HG03469 (cell line): ENCODE results near the gene ZNF565.
A peak's percentile ranks its signal among the peaks of the same experiment; 100 is the strongest.
"Not testable (repeated sequence)": the region's sequence is repeated elsewhere in the genome, so short reads cannot be mapped to it uniquely, and the experiment has no call there.

Experiments
- ATAC-seq: cut with Tn5 transposase; IDR thresholded peaks from one replicate; pipeline ENCODE4 v1.9.1; 2021; ENCODE audit warnings: mild to moderate bottlenecking, moderate library complexity, moderate number of reproducible peaks; ENCODE audit not compliant: unreplicated experiment

ZNF565 gene

DNA sequence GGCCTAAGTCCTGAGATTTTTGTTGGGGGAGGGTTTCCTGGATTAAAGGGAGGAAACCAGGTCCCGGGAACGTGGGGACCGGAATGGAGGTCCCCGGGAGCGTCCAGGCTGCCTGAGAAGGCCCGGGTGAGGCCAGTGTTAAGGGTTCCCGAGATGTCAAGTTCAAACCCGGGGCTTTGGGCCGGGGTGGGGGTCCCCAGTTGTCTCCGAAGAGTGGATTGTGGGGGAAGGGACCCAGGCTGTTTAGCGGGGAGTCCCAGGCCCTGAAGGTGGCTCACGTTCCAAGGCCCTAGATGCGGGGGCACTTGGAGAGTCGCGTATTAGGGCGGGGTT, 62.5 kb downstream of the ZNF565 start:
- no peak for ATAC-seq

DNA sequence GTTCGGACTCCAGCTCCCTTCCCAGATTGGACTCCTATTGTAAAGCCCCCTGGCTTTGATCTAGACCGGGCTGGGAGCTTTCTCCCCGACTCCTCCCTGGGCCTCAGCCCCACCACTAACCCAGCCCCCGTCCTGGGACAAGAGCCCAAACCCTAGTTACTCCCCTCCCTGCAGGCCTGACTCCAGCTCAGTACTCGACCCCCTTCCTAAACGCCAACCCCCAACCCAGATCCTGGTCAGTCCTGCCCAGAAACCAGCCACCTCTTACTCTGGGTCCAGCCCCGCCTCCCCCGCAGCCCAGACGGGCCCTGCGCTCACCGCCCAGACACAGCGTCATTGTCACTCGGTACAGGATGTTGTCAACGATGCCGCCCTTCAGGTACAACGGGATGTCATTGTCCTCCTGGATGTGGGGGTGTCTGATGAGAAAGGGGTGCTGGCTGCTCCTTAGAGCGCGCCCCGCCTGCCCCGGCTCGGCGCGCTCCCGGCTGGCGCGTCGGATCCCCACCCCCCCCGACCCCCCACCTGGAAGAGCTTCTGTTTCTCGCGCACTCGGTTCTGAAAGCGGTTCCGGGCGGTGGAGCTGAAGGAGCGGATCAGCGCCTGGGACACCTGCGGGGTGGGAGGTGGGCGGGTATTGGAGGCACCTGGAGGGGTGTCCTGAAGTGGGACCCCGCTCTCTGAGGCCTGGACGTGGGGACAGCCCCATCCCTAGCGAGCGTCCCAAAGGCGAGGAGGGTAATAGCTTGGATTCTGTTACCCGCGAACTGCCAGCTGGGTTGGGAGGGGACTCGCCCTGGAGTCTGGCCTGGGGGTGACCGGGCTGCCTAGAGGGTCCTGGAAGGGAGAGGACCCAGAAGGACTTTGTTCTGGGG, 63.1 kb downstream of the ZNF565 start:
- no peak for ATAC-seq

DNA sequence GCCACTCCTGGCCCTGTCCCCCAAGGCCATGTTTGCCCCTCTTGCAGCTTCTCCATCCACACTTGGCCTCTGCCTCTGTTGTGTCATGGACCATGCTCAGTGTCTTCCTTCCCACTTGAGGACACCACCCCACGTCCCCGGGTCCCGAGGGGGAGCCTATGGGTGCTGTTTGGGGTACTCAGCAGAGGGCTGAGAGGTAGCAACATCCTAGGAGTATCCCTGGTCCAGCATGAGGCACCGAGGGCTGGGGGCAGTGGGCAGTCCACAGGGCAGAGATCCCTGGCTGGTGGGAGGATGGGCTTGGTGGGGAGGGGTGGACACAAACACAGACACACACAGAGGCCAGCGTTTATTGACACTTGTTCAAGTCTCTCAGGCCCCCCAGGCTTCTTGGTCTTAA, 63.9 kb downstream of the ZNF565 start:
- ATAC-seq = no peak

DNA sequence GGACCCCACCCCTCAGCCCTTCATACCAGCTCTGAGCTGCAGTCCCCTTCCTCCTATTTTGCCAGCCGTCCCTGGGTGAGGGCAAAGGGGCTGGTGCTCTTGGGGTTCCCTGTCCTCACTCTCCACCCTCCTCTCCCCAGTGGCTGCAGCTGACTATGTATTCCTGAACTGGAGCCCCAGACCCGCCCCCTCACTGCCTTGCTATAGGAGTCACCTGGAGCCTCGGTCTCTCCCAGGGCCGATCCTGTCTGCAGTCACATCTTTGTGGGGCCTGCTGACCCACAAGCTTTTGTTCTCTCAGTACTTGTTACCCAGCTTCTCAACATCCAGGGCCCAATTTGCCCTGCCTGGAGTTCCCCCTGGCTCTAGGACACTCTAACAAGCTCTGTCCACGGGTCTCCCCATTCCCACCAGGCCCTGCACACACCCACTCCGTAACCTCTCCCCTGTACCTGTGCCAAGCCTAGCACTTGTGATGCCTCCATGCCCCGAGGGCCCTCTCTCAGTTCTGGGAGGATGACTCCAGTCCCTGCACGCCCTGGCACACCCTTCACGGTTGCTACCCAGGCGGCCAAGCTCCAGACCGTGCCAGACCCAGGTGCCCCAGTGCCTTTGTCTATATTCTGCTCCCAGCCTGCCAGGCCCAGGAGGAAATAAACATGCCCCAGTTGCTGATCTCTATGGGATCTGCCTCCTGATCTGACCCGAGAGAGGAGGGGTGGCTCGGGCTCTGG, 64.6 kb downstream of the ZNF565 start:
- no peak for ATAC-seq

DNA sequence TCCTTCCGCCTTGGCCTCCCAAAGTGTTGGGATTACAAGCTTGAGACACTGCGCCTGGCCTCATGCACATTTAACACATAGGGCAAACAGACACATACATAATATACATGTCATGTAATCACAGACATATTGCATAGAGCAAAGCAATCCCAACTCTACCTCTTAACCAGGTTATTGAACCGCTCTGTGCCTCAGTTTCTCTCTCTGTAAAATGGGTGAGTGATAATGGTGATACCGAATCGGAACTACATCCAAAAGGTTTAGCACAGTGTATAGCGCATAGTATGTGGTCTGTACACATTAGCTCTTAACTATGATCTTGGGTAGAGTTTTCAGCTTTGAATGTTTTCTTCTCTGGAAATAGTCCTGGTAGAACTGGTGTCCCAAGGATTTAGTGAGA, 69.8 kb downstream of the ZNF565 start:
- no peak for ATAC-seq

DNA sequence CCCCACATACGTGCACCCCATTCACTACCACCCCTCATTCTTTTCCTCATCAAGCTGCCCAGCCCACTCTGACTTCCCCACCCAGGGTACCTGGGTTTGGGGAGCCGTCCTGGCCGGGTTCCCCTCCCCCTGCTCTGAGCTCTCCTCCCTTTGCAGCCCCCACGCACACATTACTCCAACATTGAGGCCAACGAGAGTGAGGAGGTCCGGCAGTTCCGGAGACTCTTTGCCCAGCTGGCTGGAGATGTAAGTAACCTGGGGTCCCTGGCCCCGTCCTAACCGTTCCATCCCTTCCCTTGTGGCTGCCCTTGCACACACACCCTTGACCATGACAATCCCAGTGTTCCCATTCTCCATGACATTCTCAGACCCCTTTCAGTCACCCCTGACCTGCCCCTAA, 72.0 kb downstream of the ZNF565 start:
- no peak for ATAC-seq

DNA sequence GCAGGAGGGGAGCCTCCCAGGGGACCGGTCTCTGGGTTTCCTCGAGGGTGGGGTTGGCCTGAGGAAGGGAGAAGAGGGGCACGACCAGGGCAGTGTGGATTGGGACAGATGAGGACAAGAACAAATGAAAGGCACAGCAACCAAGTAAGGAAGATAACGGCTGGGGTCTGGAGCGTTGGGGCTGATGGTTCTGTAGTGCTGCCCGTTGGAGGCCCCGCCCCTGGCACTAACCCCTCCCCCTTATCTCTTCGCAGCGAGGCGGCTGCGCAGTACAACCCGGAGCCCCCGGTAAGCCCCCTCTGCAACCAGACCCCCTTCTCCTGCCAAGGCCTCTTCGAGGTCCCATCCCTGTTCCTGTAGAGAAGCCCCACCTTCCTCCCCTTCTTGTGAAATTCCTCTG, 72.4 kb downstream of the ZNF565 start:
- ATAC-seq = no peak

DNA sequence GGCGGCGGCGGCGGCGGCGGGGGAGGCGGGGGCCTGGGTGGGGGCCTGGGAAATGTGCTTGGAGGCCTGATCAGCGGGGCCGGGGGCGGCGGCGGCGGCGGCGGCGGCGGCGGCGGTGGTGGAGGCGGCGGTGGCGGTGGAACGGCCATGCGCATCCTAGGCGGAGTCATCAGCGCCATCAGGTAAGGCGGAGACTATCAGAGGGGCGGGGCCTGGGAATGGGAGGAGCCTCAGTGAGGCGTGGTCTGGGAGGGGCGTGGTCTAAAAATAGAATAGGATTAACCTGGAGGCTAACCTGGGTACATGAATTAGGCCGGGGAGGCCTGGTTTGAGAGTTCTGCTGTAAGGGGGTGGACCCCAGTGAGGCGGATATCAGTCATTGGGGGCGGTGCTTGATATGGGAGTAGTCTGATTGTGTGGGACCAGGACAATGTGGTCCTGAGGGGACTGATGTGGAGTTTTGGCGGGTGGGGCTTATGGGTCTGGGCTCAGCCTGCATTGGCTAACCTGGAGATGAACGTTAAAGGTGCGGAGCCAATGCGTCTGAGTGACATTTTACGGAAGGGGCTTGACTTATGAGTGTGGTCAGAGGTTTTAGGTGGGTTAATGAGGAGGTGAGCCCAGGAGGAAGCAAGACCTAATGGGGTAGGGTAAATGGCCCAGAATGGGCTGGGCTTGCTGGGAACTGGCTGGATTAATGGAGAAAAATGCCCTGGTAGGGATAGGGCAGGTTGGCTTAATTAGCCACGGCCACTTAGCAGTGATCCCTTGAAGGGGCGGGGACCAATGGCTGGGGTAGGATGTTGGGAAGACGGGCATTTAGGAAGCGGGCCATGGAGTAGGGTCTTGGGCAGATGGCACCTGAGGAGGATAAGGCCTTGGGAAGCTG, 73.2 kb downstream of the ZNF565 start:
- no peak for ATAC-seq

DNA sequence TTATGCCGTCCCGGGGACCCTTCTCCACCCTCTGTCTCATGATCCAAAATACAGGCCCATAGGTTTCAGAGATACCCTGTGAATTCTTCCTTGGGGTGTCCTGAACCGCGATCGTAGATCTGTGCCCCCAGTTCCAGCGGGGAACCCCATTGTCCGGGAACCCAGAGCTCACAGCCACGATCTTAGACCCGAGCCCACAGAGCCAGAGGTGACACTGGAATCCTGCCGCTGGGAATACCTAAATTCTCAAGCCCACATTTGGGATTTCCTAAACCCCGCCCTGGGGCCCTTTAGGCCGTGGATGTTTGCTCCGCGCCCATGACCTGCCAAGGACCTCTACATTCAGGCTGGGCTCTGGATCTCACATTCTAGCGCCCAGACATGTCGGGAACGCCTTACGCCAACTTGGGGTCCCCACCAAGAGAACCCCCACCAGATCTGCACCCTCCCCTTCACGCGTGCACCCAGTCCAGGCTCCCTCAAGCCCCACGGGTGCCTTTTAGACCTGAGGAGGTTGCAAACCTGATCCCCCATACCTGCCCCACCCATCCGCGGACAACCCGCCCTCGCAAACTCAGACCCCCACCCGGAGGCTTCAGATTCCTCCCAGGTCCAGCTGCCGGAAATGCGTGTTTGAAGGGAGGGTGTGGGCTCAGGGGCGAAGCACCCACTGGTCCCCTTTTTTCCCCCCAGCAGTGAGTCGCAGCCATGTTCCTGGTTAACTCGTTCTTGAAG, 74.0 kb downstream of the ZNF565 start:
- ATAC-seq = no peak

DNA sequence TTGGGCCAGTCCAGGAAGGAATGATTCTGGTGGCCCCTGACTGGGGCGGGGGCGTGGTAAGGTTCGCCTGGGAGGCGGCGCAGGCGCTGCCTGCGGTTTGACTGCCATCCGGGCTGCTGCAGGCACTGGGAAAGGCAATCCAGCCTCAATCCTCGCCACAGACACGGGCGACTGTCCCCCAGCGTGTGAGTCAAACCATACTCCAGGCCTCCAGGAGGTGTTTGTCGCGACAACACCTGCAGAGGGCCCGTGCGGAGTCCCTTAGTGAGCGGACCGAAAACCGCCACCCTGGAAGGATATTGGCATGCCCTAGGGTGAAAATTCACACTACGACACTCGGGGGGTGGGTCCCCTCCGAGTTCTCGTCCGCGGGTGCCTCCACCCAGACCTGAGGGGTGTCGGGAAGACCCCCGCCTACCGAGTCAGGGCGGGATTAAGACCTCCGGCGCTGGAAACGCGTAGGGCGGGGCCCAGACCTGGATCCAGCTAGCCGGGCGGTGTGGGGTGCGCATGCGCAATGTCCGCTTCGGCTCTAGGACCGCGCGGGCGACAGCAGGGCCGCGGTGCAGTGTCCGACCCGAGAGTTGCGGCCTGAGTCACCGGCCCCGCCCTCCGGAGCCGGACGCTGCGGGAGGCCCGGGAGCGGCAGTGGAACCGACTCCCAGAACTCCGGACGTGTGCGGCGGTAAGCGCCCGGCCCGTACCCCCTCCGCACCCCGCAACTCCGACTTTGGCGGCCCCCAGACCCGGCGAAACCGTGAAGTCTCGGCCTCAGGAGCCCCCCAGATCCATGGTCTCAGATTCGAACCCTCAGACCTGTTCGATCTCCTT, 74.8 kb downstream of the ZNF565 start, which contains the start of gene CAPNS1:
Gene CAPNS1 (plus strand): TSS at position 594 of the 831 bp plus-strand sequence. CDS start 946 bp downstream, outside the sequence.
- ATAC-seq = peak; percentile 70

DNA sequence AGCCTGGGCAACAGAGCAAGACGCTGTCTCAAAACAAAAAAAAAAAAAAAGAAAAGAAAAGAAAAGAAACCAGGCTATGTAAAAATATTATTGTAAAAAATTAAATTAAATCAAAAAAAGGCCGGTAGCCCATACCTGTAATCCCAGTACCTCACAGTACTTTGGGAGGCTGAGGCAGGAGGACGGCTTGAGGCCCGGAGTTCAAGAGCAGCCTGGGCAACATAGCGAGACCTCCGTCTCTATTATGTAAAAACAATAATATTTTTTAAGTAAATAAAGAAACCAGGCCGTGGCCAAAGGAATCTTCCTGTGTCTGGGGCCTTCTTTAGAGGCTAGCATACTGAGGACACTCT, 75.4 kb downstream of the ZNF565 start:
- ATAC-seq = no peak

DNA sequence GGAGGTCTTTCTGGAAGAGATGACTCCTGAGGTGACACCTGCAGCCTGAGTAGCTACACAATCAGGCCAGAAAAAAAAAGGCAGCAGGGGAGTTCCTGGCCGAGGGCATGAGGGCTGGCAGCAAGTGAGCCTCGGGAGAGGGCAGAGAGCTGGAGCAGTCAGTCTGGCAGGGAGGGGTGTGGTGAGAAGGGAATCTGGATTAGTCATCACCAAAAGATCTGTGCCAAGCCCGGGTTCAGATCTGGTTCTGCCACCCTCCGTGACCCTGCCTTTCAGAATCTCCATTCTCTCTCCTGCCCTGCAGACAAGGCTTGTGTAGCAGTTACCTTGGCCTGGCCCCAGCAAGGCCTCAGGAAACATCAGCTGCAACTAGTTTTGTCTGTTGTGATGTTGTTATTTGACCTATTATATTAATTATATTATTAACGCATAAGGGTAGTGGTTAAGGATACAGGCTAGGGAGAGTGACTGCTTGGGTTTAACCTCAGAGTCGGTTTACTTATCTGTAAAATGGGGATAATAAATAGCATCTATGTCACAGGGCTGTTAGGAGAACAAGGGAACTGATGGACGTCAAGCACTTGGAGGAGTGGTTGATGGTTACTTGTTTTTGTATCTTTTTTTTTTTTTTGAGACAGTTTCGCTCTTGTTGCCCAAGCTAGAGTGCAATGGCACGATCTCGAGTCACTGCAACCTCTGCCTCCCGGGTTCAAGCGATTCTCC, 77.3 kb downstream of the ZNF565 start:
- no peak for ATAC-seq

DNA sequence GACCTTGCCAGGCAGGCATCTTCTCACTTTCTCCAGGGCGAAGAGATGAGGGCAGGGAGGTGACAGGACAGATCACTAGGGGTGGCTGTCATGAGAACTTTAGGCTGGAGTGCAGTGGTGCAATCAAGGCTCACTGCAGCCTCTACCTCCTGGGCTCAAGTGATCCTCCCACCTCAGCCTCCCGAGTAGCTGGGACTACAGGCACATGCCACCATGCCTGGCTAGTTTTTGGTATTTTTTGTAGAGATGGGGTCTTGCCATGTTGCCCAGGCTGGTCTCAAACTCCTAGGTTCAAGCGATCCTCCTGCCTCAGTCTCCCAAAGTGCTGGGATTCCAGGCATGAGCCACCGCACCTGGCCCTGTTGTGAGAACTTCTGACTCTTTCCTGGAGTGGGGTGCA, 79.6 kb downstream of the ZNF565 start:
- not testable (repeated sequence) for ATAC-seq
